Measurements from ENCODE around the gene NRG2.

The NRG2 gene

GRCh38 chr5:139814191-139814601 is 228.9 kb downstream of the NRG2 start:
- DNase-seq (ENCODE audit: low spot score), result no peak
- TF ChIP-seq CTCF (conservative IDR thresholded peaks at IDR 0.05; ENCODE audit: low read depth), result no peak
- ChIA-PET POLR2A (ENCODE audit: low non-redundant PET) (no interaction called here), CTCF (interaction anchor here (0.6 to 1.9 kb wide), 3 partner anchors 19 to 155 kb away, joined by 4 to 5 read pairs (median 4); no protein-coding TSS in a partner anchor)
- no peak overlapping the region for H3K27ac ChIP-seq

GRCh38 chr5:139812836-139813805 is 230.0 kb downstream of the NRG2 start:
- ChIA-PET POLR2A (ENCODE audit: low non-redundant PET) (no interaction called here), CTCF (interaction anchor here (1.4 to 2.2 kb wide), 4 partner anchors 20 to 156 kb away, joined by 3 to 8 read pairs (median 4); no protein-coding TSS in a partner anchor)
- DNase-seq (ENCODE audit: low spot score), result no peak
- H3K27ac ChIP-seq, result no peak overlapping the region
- no peak for TF ChIP-seq CTCF (conservative IDR thresholded peaks at IDR 0.05; ENCODE audit: low read depth)

- ChIA-PET CTCF (interaction anchor here (1.4 to 2.2 kb wide), 2 partner anchors 25 to 156 kb away, joined by 3 to 8 read pairs; no protein-coding TSS in a partner anchor), POLR2A (ENCODE audit: low non-redundant PET) (no interaction called here)
- DNase-seq (ENCODE audit: low spot score), result no peak
- H3K27ac ChIP-seq, result no peak overlapping the region
- no peak for TF ChIP-seq CTCF (conservative IDR thresholded peaks at IDR 0.05; ENCODE audit: low read depth)
Measured at GRCh38 chr5:139812323-139812722, 230.8 kb downstream of the NRG2 start.

GRCh38 chr5:139811274-139811607 is 231.9 kb downstream of the NRG2 start:
- no peak for DNase-seq (ENCODE audit: low spot score)
- no peak for TF ChIP-seq CTCF (conservative IDR thresholded peaks at IDR 0.05; ENCODE audit: low read depth)
- ChIA-PET POLR2A (ENCODE audit: low non-redundant PET) (no interaction called here), CTCF (interaction anchor here (2.2 kb wide), 1 partner anchor 157 kb away, joined by 8 read pairs; no protein-coding TSS in a partner anchor)
- no peak overlapping the region for H3K27ac ChIP-seq

- CTCF ChIA-PET, result interaction anchor here (0.6 to 2.2 kb wide), 5 partner anchors 22 to 158 kb away, joined by 3 to 8 read pairs (median 4); no protein-coding TSS in a partner anchor
- POLR2A ChIA-PET (ENCODE audit: low non-redundant PET), result no interaction called here
Measured at GRCh38 chr5:139810341-139811273, 232.5 kb downstream of the NRG2 start.

More at GRCh38 chr5:139810341-139811273, 232.5 kb downstream of the NRG2 start:
- DNase-seq (ENCODE audit: low spot score), result no peak
- TF ChIP-seq CTCF (conservative IDR thresholded peaks at IDR 0.05; ENCODE audit: low read depth), result no peak
- no peak overlapping the region for H3K27ac ChIP-seq
